DND-41 (cell line): ENCODE results near the gene HOXC4.

Experiments used
- ATAC-seq: fragments of 200-7000 bp; cut with Tn5 transposase; 3 replicates; pipeline ENCODE4 v1.9.1; 2021; ENCODE audit warnings: low read depth; ENCODE audit not compliant: insufficient read depth
- DNase-seq: peaks from one replicate; pipeline ENCODE4 v3.0.0-alpha.2; 2020
- H2AFZ ChIP-seq: 2 replicates; pipeline ENCODE4 v1.6.0; 2012; ENCODE audit warnings: low read depth, low read length
- H3K27ac ChIP-seq: 2 replicates; pipeline ENCODE4 v1.5.1; 2012; ENCODE audit warnings: low read length, inconsistent platforms
- H3K27me3 ChIP-seq: fragments of 200-600 bp; sonication (generic); 2 replicates; pipeline ENCODE4 v1.6.0; 2012; ENCODE audit warnings: low read length, mild to moderate bottlenecking, inconsistent platforms; ENCODE audit not compliant: insufficient read depth, poor library complexity
- H3K36me3 ChIP-seq: 2 replicates; pipeline ENCODE4 v1.5.1; 2012; ENCODE audit warnings: low read length, inconsistent platforms; ENCODE audit not compliant: insufficient read depth
- H3K4me1 ChIP-seq: 2 replicates; pipeline ENCODE4 v1.5.1; 2012; ENCODE audit warnings: mild to moderate bottlenecking, low read length; ENCODE audit not compliant: insufficient read depth
- H3K4me2 ChIP-seq: 2 replicates; pipeline ENCODE4 v1.6.0; 2012; ENCODE audit warnings: mild to moderate bottlenecking, moderate library complexity, low read length, inconsistent platforms; ENCODE audit not compliant: insufficient read depth
- H3K4me3 ChIP-seq, 2 experiments: fragments of 200-600 bp in 1 of 2; shearing (Covaris generic) in 1 of 2; 2 replicates each; pipeline ENCODE4 v1.5.1; 2012 to 2016; ENCODE audit warnings: inconsistent platforms in 2 of 2, low read length in 2 of 2, mild to moderate bottlenecking in 2 of 2, low read depth in 1 of 2, moderate library complexity in 1 of 2
- H3K79me2 ChIP-seq: 2 replicates; pipeline ENCODE4 v1.6.0; 2012; ENCODE audit warnings: low read length, inconsistent platforms; ENCODE audit not compliant: insufficient read depth
- H3K9ac ChIP-seq: 2 replicates; pipeline ENCODE4 v1.6.0; 2012; ENCODE audit warnings: low read depth, mild to moderate bottlenecking, inconsistent platforms, low read length, moderate library complexity
- H3K9me3 ChIP-seq: 2 replicates; pipeline ENCODE4 v1.5.1; 2012; ENCODE audit warnings: low read length, moderate library complexity, mild to moderate bottlenecking, inconsistent platforms; ENCODE audit not compliant: insufficient read depth, severe bottlenecking
- H4K20me1 ChIP-seq: 2 replicates; pipeline ENCODE4 v1.6.0; 2012; ENCODE audit warnings: low read length; ENCODE audit not compliant: insufficient read depth
- EZH2 ChIP-seq: IDR thresholded peaks from 3 replicates; pipeline ENCODE4 v1.6.1; 2012; ENCODE audit warnings: borderline replicate concordance, low read depth, mild to moderate bottlenecking, moderate library complexity, low read length, inconsistent platforms; ENCODE audit not compliant: severe bottlenecking
- TF ChIP-seq, protein P1 (sequence below): IDR thresholded peaks from 2 replicates; pipeline ENCODE4 v1.5.1; 2012; ENCODE audit warnings: borderline replicate concordance, low read length, moderate library complexity, mild to moderate bottlenecking; ENCODE audit not compliant: poor library complexity, severe bottlenecking; ENCODE audit errors: extremely low read depth

The HOXC4 gene

GRCh38 chr12:54025499-54026405 is 27.9 kb upstream of the HOXC4 start:
- H3K9ac ChIP-seq: no peak overlapping the region
- no peaks in the 10 kb centered on the region for H3K9me3 ChIP-seq
- peaks cover 56% of the 10 kb centered on the region for H3K27me3 ChIP-seq
- H3K36me3 ChIP-seq: no peaks in the 10 kb centered on the region
- H3K79me2 ChIP-seq: no peaks in the 10 kb centered on the region
- no peak overlapping the region for H3K4me2 ChIP-seq
- no peaks in the 10 kb centered on the region for H3K4me1 ChIP-seq
- H3K27ac ChIP-seq: no peak overlapping the region
- ATAC-seq (no peak), DNase-seq (no peak)
- H4K20me1 ChIP-seq: no peaks in the 10 kb centered on the region
- H2AFZ ChIP-seq: no peak overlapping the region
- no peak for TF ChIP-seq EZH2
- TF ChIP-seq, protein P1, sequence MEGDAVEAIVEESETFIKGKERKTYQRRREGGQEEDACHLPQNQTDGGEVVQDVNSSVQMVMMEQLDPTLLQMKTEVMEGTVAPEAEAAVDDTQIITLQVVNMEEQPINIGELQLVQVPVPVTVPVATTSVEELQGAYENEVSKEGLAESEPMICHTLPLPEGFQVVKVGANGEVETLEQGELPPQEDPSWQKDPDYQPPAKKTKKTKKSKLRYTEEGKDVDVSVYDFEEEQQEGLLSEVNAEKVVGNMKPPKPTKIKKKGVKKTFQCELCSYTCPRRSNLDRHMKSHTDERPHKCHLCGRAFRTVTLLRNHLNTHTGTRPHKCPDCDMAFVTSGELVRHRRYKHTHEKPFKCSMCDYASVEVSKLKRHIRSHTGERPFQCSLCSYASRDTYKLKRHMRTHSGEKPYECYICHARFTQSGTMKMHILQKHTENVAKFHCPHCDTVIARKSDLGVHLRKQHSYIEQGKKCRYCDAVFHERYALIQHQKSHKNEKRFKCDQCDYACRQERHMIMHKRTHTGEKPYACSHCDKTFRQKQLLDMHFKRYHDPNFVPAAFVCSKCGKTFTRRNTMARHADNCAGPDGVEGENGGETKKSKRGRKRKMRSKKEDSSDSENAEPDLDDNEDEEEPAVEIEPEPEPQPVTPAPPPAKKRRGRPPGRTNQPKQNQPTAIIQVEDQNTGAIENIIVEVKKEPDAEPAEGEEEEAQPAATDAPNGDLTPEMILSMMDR: no peak
- no peak overlapping the region for H3K4me3 ChIP-seq

- Histone ChIP-seq H3K36me3 (no peaks in the 10 kb centered on the region), H3K79me2 (no peaks in the 10 kb centered on the region), H3K4me2 (no peak overlapping the region), H3K9ac (no peak overlapping the region), H2AFZ (no peak overlapping the region), H3K27ac (no peak overlapping the region), H3K4me1 (no peaks in the 10 kb centered on the region), H4K20me1 (no peaks in the 10 kb centered on the region), H3K27me3 (peaks cover 53% of the 10 kb centered on the region), H3K4me3 (no peak overlapping the region), H3K9me3 (no peaks in the 10 kb centered on the region)
- TF ChIP-seq EZH2: peak; percentile 22
- TF ChIP-seq, protein P1: no peak
- DNase-seq (no peak), ATAC-seq (no peak)
Observed at GRCh38 chr12:54026640-54027441, 26.8 kb upstream of the HOXC4 start.

- peaks cover 49% of the 10 kb centered on the region for H3K27me3 ChIP-seq
- TF ChIP-seq, protein P1: no peak
- TF ChIP-seq EZH2: no peak
- no peak overlapping the region for H2AFZ ChIP-seq
- H3K4me2 ChIP-seq: no peak overlapping the region
- H3K79me2 ChIP-seq: no peaks in the 10 kb centered on the region
- no peaks in the 10 kb centered on the region for H4K20me1 ChIP-seq
- H3K36me3 ChIP-seq: no peaks in the 10 kb centered on the region
- ATAC-seq (no peak), DNase-seq (no peak)
- H3K27ac ChIP-seq: no peak overlapping the region
- no peak overlapping the region for H3K4me3 ChIP-seq
- H3K4me1 ChIP-seq: no peaks in the 10 kb centered on the region
- no peak overlapping the region for H3K9ac ChIP-seq
- H3K9me3 ChIP-seq: no peaks in the 10 kb centered on the region
Observed at GRCh38 chr12:54027442-54027786, 26.2 kb upstream of the HOXC4 start.
